ENCODE data around the gene C17orf113. TPM values are rescaled to one million over a fixed set of nuclear protein-coding genes. Genes with fewer than 3 reads are reported as not detected.

The C17orf113 gene
- total RNA-seq, 4 donors from 2014 or later, result 0.35 to 0.57 (median 0.48) TPM; not detected in 1

GRCh38 chr17:42038221-42038973, 12.0 kb downstream of the C17orf113 start:
- Histone ChIP-seq H3K27me3 (no peaks in the 10 kb centered on the region), H3K27ac (no peak overlapping the region), H3K4me1 (no peaks in the 10 kb centered on the region), H3K36me3 (no peaks in the 10 kb centered on the region), H3K9me3 (no peaks in the 10 kb centered on the region), H3K4me3 (no peak overlapping the region)
- WGBS, 2 donors, result 81 to 84% methylated on average over 3 to 5 of the region's 5 CpGs
- intact Hi-C loops (cut with DNase I), result no loop called here
- no peak for TF ChIP-seq CTCF (IDR thresholded peaks at IDR 0.05)
- no peak for TF ChIP-seq POLR2A (IDR thresholded peaks at IDR 0.05)
- no peak for DNase-seq

- Histone ChIP-seq H3K4me1 (no peaks in the 10 kb centered on the region), H3K9me3 (no peaks in the 10 kb centered on the region), H3K36me3 (no peaks in the 10 kb centered on the region), H3K4me3 (no peak overlapping the region), H3K27ac (no peak overlapping the region), H3K27me3 (no peaks in the 10 kb centered on the region)
- intact Hi-C loops (cut with DNase I), result no loop called here
- DNase-seq, result no peak
- no peak for TF ChIP-seq POLR2A (IDR thresholded peaks at IDR 0.05)
- no peak for TF ChIP-seq CTCF (IDR thresholded peaks at IDR 0.05)
- 49 to 85% methylated on average over 2 to 6 of the region's 6 CpGs for WGBS, 2 donors
Observed at GRCh38 chr17:42034059-42034458, 16.3 kb downstream of the C17orf113 start.

- TF ChIP-seq CTCF (IDR thresholded peaks at IDR 0.05) (no peak), POLR2A (IDR thresholded peaks at IDR 0.05) (no peak)
- DNase-seq, result no peak
- Histone ChIP-seq H3K9me3 (no peaks in the 10 kb centered on the region), H3K4me3 (no peak overlapping the region), H3K36me3 (no peaks in the 10 kb centered on the region), H3K27me3 (peaks cover 0 to 6% (median 0%) of the 10 kb centered on the region in 4 donors), H3K4me1 (no peaks in the 10 kb centered on the region), H3K27ac (no peak overlapping the region)
- intact Hi-C loops (cut with DNase I), result no loop called here
- WGBS, 2 donors, result 77 to 100% methylated on average over 1 to 3 of the region's 6 CpGs
Observed at GRCh38 chr17:42031584-42031983, 18.8 kb downstream of the C17orf113 start.

- WGBS, 2 donors, result 77 to 82% methylated on average over 2 to 7 of the region's 7 CpGs
- Histone ChIP-seq H3K4me1 (peaks cover 14 to 19% (median 15%) of the 10 kb centered on the region in 3 donors), H3K27ac (no peak overlapping the region), H3K27me3 (peaks cover 0 to 6% (median 0%) of the 10 kb centered on the region in 4 donors), H3K9me3 (no peaks in the 10 kb centered on the region), H3K4me3 (no peak overlapping the region), H3K36me3 (peaks cover 3 to 8% (median 7%) of the 10 kb centered on the region in 3 donors)
- intact Hi-C loops (cut with DNase I), result no loop called here
- TF ChIP-seq CTCF (IDR thresholded peaks at IDR 0.05) (no peak), POLR2A (IDR thresholded peaks at IDR 0.05) (no peak)
- no peak for DNase-seq
Observed at GRCh38 chr17:42028791-42029127, 21.6 kb downstream of the C17orf113 start.

GRCh38 chr17:42027961-42028790, 22.2 kb downstream of the C17orf113 start:
- Histone ChIP-seq H3K4me1 (peaks cover 14 to 24% (median 15%) of the 10 kb centered on the region in 3 donors), H3K27me3 (peaks cover 0 to 6% (median 0%) of the 10 kb centered on the region in 4 donors)
- TF ChIP-seq CTCF (IDR thresholded peaks at IDR 0.05), result peak in 2 of 6 experiments; percentile 16 to 40
- TF ChIP-seq POLR2A (IDR thresholded peaks at IDR 0.05), result no peak

More at GRCh38 chr17:42027961-42028790, 22.2 kb downstream of the C17orf113 start:
- no peak for DNase-seq
- H3K9me3 ChIP-seq, result no peaks in the 10 kb centered on the region
- H3K4me3 ChIP-seq, result no peak overlapping the region
- peaks cover 3 to 14% (median 8%) of the 10 kb centered on the region in 3 donors for H3K36me3 ChIP-seq
- 44 to 49% methylated on average over 6 to 13 of the region's 19 CpGs for WGBS, 2 donors
- H3K27ac ChIP-seq, result no peak overlapping the region
- intact Hi-C loops (cut with DNase I), result loop anchor here (2.0 kb wide), 1 partner anchor 85 kb away; the partner anchor contains the start of gene DHX58

Measured in esophagus squamous epithelium (tissue), 5 donors.